Upper lobe of left lung (tissue), 4 donors: ENCODE data around the gene ZNF414.

ENCODE experiments used
- CTCF ChIP-seq, 6 experiments: fragments of 450-650 bp in 4 of 6; fragments of 200-600 bp in 2 of 6; sonication (generic) in 2 of 6; IDR thresholded peaks; one replicate each; pipeline ENCODE4 v1.5.1; 2016 to 2019; ENCODE audit warnings: antibody characterized with exemption in 6 of 6
- EP300 ChIP-seq, 4 donors: sonication (generic); formaldehyde crosslinking; IDR thresholded peaks; one replicate each; pipeline ENCODE4 v1.5.1; 2017; ENCODE audit warnings: antibody characterized with exemption in 4 of 4, control low read depth in 2 of 4
- POLR2A ChIP-seq, 4 donors: fragments of 450-650 bp; IDR thresholded peaks; one replicate each; pipeline ENCODE4 v1.5.1; 2016 to 2017; ENCODE audit warnings: antibody characterized with exemption in 4 of 4, mild to moderate bottlenecking in 2 of 4

- TF ChIP-seq CTCF (IDR thresholded peaks at IDR 0.05) (no peak), EP300 (IDR thresholded peaks at IDR 0.05) (no peak), POLR2A (IDR thresholded peaks at IDR 0.05) (no peak)
Measured at GRCh38 chr19:8545743-8546142, 31.8 kb upstream of the ZNF414 start.
